Testis (tissue), 2 donors: ENCODE data around the gene PAPSS2.

Experiments
- POLR2A ChIP-seq: fragments of 450-650 bp; IDR thresholded peaks from one replicate; pipeline ENCODE4 v1.6.1; 2017; ENCODE audit warnings: antibody characterized with exemption, mild to moderate bottlenecking, moderate library complexity
- TF ChIP-seq, protein P1 (sequence below), 3 experiments: fragments of 450-650 bp in 2 of 3; fragments of 200-600 bp in 1 of 3; sonication (generic) in 1 of 3; IDR thresholded peaks; one replicate each; pipeline ENCODE4 v1.5.1; 2016 to 2019; ENCODE audit warnings: antibody characterized with exemption in 3 of 3, mild to moderate bottlenecking in 2 of 3, moderate library complexity in 1 of 3

DNA sequence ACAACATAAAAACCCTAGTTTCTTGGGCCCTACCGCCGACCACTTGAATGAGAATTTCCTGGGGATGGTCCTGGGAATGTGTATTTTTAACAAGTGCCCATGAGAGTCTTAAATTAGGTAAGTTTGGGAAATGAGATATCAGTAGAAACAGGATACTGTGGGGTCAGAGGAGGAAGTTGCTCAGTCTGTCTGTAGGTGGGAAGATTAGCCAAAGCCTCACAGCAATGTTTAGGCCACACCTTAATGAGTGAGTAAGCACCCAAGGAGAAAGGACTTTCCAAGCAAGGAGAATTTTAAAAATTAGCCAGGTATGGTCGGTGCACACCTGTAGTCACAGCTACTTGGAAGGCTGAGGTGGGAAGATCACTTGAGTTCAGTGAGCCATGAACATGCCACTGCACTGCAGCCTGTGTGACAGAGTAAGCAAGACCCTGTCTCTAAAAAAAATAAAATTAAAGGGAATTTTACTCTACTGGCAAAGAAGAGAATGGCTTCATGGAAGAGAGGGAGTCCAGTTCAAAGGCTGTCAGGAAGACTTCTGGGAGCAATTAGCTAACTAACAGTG lies 31.9 kb downstream of the PAPSS2 start:
- no peak for TF ChIP-seq POLR2A
- TF ChIP-seq, protein P1, sequence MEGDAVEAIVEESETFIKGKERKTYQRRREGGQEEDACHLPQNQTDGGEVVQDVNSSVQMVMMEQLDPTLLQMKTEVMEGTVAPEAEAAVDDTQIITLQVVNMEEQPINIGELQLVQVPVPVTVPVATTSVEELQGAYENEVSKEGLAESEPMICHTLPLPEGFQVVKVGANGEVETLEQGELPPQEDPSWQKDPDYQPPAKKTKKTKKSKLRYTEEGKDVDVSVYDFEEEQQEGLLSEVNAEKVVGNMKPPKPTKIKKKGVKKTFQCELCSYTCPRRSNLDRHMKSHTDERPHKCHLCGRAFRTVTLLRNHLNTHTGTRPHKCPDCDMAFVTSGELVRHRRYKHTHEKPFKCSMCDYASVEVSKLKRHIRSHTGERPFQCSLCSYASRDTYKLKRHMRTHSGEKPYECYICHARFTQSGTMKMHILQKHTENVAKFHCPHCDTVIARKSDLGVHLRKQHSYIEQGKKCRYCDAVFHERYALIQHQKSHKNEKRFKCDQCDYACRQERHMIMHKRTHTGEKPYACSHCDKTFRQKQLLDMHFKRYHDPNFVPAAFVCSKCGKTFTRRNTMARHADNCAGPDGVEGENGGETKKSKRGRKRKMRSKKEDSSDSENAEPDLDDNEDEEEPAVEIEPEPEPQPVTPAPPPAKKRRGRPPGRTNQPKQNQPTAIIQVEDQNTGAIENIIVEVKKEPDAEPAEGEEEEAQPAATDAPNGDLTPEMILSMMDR (IDR thresholded peaks at IDR 0.05): no peak
